ENCODE results near the gene SUSD3.
A peak's percentile ranks its signal among the peaks of the same experiment; 100 is the strongest.
"Not testable (repeated sequence)": the region's sequence is repeated elsewhere in the genome, so short reads cannot be mapped to it uniquely, and the experiment has no call there.

The SUSD3 gene

GRCh38 chr9:93058355-93059010, at the start of gene SUSD3:
SUSD3 (plus strand) TSS chr9:93058701; CDS start chr9:93058743, 42 bp downstream.
- DNase-seq (ENCODE audit: low read depth, low spot score), result peak; percentile 32

- no peak for DNase-seq (ENCODE audit: low read depth, low spot score)
These were observed 49.0 kb upstream of the SUSD3 start for GRCh38 chr9:93009337-93010015.

- DNase-seq (ENCODE audit: low read depth, low spot score), result no peak
These were observed 48.4 kb upstream of the SUSD3 start for GRCh38 chr9:93010056-93010455.

- DNase-seq (ENCODE audit: low read depth, low spot score), result no peak
These were observed 47.8 kb upstream of the SUSD3 start for GRCh38 chr9:93010704-93011103.

GRCh38 chr9:93011114-93011513, 47.4 kb upstream of the SUSD3 start:
- DNase-seq (ENCODE audit: low read depth, low spot score), result no peak

- no peak for DNase-seq (ENCODE audit: low read depth, low spot score)
These were observed 45.3 kb upstream of the SUSD3 start for GRCh38 chr9:93012963-93013855.

GRCh38 chr9:93013856-93014582, 44.5 kb upstream of the SUSD3 start:
- no peak for DNase-seq (ENCODE audit: low read depth, low spot score)

GRCh38 chr9:93015190-93015589, 43.3 kb upstream of the SUSD3 start:
- DNase-seq (ENCODE audit: low read depth, low spot score), result not testable (repeated sequence)

GRCh38 chr9:93017621-93018020, 40.9 kb upstream of the SUSD3 start:
- no peak for DNase-seq (ENCODE audit: low read depth, low spot score)

- DNase-seq (ENCODE audit: low read depth, low spot score), result no peak
These were observed 38.4 kb upstream of the SUSD3 start for GRCh38 chr9:93020151-93020550.

- DNase-seq (ENCODE audit: low read depth, low spot score), result no peak
These were observed 37.5 kb upstream of the SUSD3 start for GRCh38 chr9:93020771-93021670.

- DNase-seq (ENCODE audit: low read depth, low spot score), result no peak
These were observed 36.4 kb upstream of the SUSD3 start for GRCh38 chr9:93022066-93022465.

- no peak for DNase-seq (ENCODE audit: low read depth, low spot score)
These were observed 35.6 kb upstream of the SUSD3 start for GRCh38 chr9:93022721-93023520.

GRCh38 chr9:93023521-93023815, 35.0 kb upstream of the SUSD3 start:
- no peak for DNase-seq (ENCODE audit: low read depth, low spot score)

GRCh38 chr9:93024646-93024910, 33.9 kb upstream of the SUSD3 start:
- DNase-seq (ENCODE audit: low read depth, low spot score), result no peak

- DNase-seq (ENCODE audit: low read depth, low spot score), result no peak
These were observed 33.4 kb upstream of the SUSD3 start for GRCh38 chr9:93024986-93025630.

GRCh38 chr9:93025736-93026135, 32.8 kb upstream of the SUSD3 start:
- DNase-seq (ENCODE audit: low read depth, low spot score), result no peak

- no peak for DNase-seq (ENCODE audit: low read depth, low spot score)
These were observed 31.9 kb upstream of the SUSD3 start for GRCh38 chr9:93026640-93027039.

- DNase-seq (ENCODE audit: low read depth, low spot score), result no peak
These were observed 30.8 kb upstream of the SUSD3 start for GRCh38 chr9:93027750-93028149.

Data from activated CD4-positive, CD25-positive, alpha-beta regulatory T cell treated with anti-CD3 and anti-CD28 coated beads, Interleukin-2, amount 50 U/mL, for 16 hours (primary cell).